Measurements from ENCODE around the gene PAK1IP1. TPM values are rescaled to one million over a fixed set of nuclear protein-coding genes. Genes with fewer than 3 reads are reported as not detected.
"Not testable (repeated sequence)": the region's sequence is repeated elsewhere in the genome, so short reads cannot be mapped to it uniquely, and the experiment has no call there.

PAK1IP1 gene
- total and polyA plus RNA-seq, 7 donors: 6.6 to 14.6 (median 10.8) TPM

DNA sequence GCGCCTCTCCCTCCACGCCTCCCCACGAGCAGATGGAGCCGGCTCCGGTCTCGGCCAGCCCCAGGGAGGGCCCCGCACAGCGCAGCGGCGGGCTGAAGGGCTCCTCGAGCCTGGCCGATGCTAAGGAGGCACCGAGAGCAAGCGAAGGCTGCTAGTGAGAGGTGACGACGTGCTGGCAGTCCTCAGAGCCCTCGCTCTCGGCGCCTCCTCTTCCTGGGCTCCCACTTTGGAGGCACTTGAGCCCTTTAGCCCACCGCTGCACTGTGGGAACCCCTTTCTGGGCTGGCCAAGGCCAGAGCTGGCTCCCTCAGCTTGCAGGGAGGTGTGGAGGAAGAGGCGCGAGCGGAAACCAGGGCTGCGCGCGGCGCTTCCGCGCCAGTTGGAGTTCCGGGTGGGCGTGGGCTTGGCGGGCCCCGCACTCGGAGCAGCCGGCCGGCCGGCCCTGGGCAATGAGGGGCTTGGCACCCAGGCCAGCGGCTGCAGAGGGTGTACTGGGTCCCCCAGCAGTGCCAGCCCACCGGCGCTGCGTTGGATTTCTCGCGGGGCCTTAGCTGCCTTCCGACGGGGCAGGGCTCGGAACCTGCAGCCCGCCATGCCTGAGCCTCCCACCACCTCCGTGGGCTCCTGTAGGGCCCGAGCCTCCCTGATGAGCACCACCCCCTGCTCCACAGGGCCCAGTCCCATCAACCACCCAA, 25.6 kb downstream of the PAK1IP1 start:
- Histone ChIP-seq H3K4me3 (peak overlapping the region; percentile 29 to 60 (median 52)), H3K9me3 (peaks cover 0 to 4% (median 0%) of the 10 kb centered on the region in 4 donors), H3K4me1 (peaks cover 0 to 36% (median 23%) of the 10 kb centered on the region in 4 donors), H3K27me3 (no peaks in the 10 kb centered on the region), H3K36me3 (peaks cover 0 to 6% (median under 1%) of the 10 kb centered on the region in 4 donors), H3K27ac (peak overlapping the region; percentile 73 to 87 (median 77))
- peak; percentile 61 for DNase-seq
- 29 to 42% methylated on average over 49 of the region's 49 CpGs for WGBS, 2 donors
- intact Hi-C loops (cut with DNase I): loop anchor here (10.0 kb wide), 1 partner anchor 116 kb away; no protein-coding TSS in a partner anchor
- TF ChIP-seq EP300 (IDR thresholded peaks at IDR 0.05) (no peak), POLR2AphosphoS5 (IDR thresholded peaks at IDR 0.05) (peak in 3 of 4 donors; percentile 27 to 50 (median 30)), POLR2A (IDR thresholded peaks at IDR 0.05) (no peak), CTCF (IDR thresholded peaks at IDR 0.05) (no peak)

- Histone ChIP-seq H3K27ac (peak overlapping the region; percentile 73 to 87 (median 77)), H3K4me3 (peak overlapping the region; percentile 29 to 60 (median 52)), H3K4me1 (peaks cover 0 to 36% (median 28%) of the 10 kb centered on the region in 4 donors), H3K36me3 (peaks cover 0 to 13% (median 5%) of the 10 kb centered on the region in 4 donors)
- DNase-seq: peak; percentile 60
- H3K9me3 ChIP-seq, H3K27me3 ChIP-seq: not testable (repeated sequence)
- 80 to 85% methylated on average over 17 of the region's 17 CpGs for WGBS, 2 donors
- intact Hi-C loops (cut with DNase I): loop anchor here (10.0 kb wide), 1 partner anchor 116 kb away; no protein-coding TSS in a partner anchor
Measured at GRCh38 chr6:10720960-10721849, 26.4 kb downstream of the PAK1IP1 start.

GRCh38 chr6:10721850-10722569, 27.2 kb downstream of the PAK1IP1 start:
- Histone ChIP-seq H3K9me3 (peaks cover 0 to 4% (median 0%) of the 10 kb centered on the region in 4 donors), H3K27me3 (no peaks in the 10 kb centered on the region), H3K36me3 (peaks cover 0 to 19% (median 8%) of the 10 kb centered on the region in 4 donors), H3K4me3 (peak overlapping the region; percentile 74 to 85 (median 79)), H3K4me1 (peaks cover 0 to 36% (median 28%) of the 10 kb centered on the region in 4 donors), H3K27ac (peak overlapping the region; percentile 91 to 94 (median 93))
- 84 to 85% methylated on average over 11 of the region's 11 CpGs for WGBS, 2 donors
- intact Hi-C loops (cut with DNase I): loop anchor here (2.0 to 10.0 kb wide), 2 partner anchors 27 to 117 kb away; partner anchors contain the start of genes C6orf52 and PAK1IP1
- TF ChIP-seq CTCF (IDR thresholded peaks at IDR 0.05) (no peak), EP300 (IDR thresholded peaks at IDR 0.05) (no peak), POLR2AphosphoS5 (IDR thresholded peaks at IDR 0.05) (no peak), POLR2A (IDR thresholded peaks at IDR 0.05) (no peak)
- DNase-seq: no peak

DNA sequence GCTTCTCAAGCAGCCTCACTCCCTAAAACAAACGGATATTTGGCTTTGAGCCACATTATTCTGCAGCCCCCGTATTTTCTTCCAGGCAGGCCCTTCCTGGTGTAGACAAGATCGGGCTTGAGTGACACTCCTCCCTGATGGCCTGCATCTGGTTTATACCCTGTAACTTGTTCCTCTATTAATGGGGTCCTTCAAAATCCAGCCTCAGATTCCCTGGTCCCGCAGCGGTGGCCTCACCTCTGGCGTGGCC, 27.7 kb downstream of the PAK1IP1 start:
- DNase-seq: no peak
- WGBS, 2 donors: 1% methylated on average over 6 of the region's 6 CpGs
- TF ChIP-seq EP300 (IDR thresholded peaks at IDR 0.05): no peak
- no peak for TF ChIP-seq POLR2A (IDR thresholded peaks at IDR 0.05)
- no peak for TF ChIP-seq CTCF (IDR thresholded peaks at IDR 0.05)
- no peak for TF ChIP-seq POLR2AphosphoS5 (IDR thresholded peaks at IDR 0.05)
- peak overlapping the region; percentile 91 to 94 (median 93) for H3K27ac ChIP-seq
- peaks cover 0 to 21% (median 8%) of the 10 kb centered on the region in 4 donors for H3K36me3 ChIP-seq
- intact Hi-C loops (cut with DNase I): loop anchor here (2.0 to 10.0 kb wide), 2 partner anchors 28 to 118 kb away; partner anchors contain the start of genes C6orf52 and PAK1IP1
- H3K9me3 ChIP-seq: peaks cover 0 to 4% (median 0%) of the 10 kb centered on the region in 4 donors
- no peaks in the 10 kb centered on the region for H3K27me3 ChIP-seq
- peaks cover 0 to 36% (median 28%) of the 10 kb centered on the region in 4 donors for H3K4me1 ChIP-seq
- H3K4me3 ChIP-seq: peak overlapping the region; percentile 74 to 85 (median 79)
